Peyer's patch (tissue), 4 donors: ENCODE data around the gene KIAA1210.

Experiments
- POLR2A ChIP-seq, 2 donors: fragments of 450-650 bp; IDR thresholded peaks; one replicate each; pipeline ENCODE4 v1.5.1; 2017; ENCODE audit warnings: antibody characterized with exemption in 2 of 2, mild to moderate bottlenecking in 2 of 2, moderate library complexity in 2 of 2
- TF ChIP-seq, protein P1 (sequence below), 6 experiments: fragments of 450-650 bp in 4 of 6; fragments of 200-600 bp in 2 of 6; sonication (generic) in 1 of 6; IDR thresholded peaks; one replicate each; pipeline ENCODE4 v1.5.1; 2017 to 2019; ENCODE audit warnings: antibody characterized with exemption in 6 of 6, mild to moderate bottlenecking in 3 of 6, moderate library complexity in 1 of 6

DNA sequence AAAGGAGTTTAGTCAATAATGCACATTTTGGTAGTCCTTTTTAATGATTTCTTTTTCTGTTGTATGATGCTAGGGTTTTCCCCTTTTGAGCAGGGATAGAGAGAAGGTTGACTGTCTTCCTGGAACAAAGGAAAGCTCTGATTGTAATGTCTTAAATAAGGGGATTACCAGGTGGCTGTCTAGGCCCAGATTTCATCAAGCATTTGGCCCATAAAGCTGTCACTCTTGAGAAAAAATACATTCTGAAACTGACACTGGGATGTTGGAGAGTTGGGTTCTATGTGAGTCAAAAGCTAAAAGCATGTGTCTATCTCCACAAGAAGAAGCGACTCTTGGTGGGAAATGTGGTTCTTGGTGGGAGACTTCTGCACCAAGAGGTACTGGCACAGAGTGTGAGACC is 26.4 kb downstream of the KIAA1210 start:
- TF ChIP-seq, protein P1, sequence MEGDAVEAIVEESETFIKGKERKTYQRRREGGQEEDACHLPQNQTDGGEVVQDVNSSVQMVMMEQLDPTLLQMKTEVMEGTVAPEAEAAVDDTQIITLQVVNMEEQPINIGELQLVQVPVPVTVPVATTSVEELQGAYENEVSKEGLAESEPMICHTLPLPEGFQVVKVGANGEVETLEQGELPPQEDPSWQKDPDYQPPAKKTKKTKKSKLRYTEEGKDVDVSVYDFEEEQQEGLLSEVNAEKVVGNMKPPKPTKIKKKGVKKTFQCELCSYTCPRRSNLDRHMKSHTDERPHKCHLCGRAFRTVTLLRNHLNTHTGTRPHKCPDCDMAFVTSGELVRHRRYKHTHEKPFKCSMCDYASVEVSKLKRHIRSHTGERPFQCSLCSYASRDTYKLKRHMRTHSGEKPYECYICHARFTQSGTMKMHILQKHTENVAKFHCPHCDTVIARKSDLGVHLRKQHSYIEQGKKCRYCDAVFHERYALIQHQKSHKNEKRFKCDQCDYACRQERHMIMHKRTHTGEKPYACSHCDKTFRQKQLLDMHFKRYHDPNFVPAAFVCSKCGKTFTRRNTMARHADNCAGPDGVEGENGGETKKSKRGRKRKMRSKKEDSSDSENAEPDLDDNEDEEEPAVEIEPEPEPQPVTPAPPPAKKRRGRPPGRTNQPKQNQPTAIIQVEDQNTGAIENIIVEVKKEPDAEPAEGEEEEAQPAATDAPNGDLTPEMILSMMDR (IDR thresholded peaks at IDR 0.05), result no peak
- no peak for TF ChIP-seq POLR2A (IDR thresholded peaks at IDR 0.05)
